NCI-H2227 (cell line): ENCODE data around the gene ASIC2.
A peak's percentile ranks its signal among the peaks of the same experiment; 100 is the strongest.

Experiments
- DNase-seq: peaks from one replicate; lab custom pipeline; 2025; ENCODE audit not compliant: unreplicated experiment; lab: John Stamatoyannopoulos, UW

The ASIC2 gene

GRCh38 chr17:33164169-33164881 lies 128.8 kb downstream of the ASIC2 start:
- no peak for DNase-seq

GRCh38 chr17:33163533-33164168 lies 129.4 kb downstream of the ASIC2 start:
- no peak for DNase-seq

GRCh38 chr17:33154869-33155455 lies 138.1 kb downstream of the ASIC2 start:
- no peak for DNase-seq

GRCh38 chr17:33152783-33153182 lies 140.3 kb downstream of the ASIC2 start:
- no peak for DNase-seq

- no peak for DNase-seq
Measured at GRCh38 chr17:33151565-33151964, 141.5 kb downstream of the ASIC2 start.

GRCh38 chr17:33145941-33146340 lies 147.2 kb downstream of the ASIC2 start:
- DNase-seq: no peak

GRCh38 chr17:33144837-33145236 lies 148.3 kb downstream of the ASIC2 start:
- DNase-seq: no peak

GRCh38 chr17:33142705-33143299 lies 150.3 kb downstream of the ASIC2 start:
- DNase-seq: no peak

GRCh38 chr17:33140413-33141099 lies 152.5 kb downstream of the ASIC2 start:
- DNase-seq: peak; percentile 54

- DNase-seq: no peak
Measured at GRCh38 chr17:33138627-33139026, 154.5 kb downstream of the ASIC2 start.

GRCh38 chr17:33137426-33137825 lies 155.7 kb downstream of the ASIC2 start:
- DNase-seq: no peak

- DNase-seq: no peak
Measured at GRCh38 chr17:33135691-33136090, 157.4 kb downstream of the ASIC2 start.

GRCh38 chr17:33131620-33132019 lies 161.5 kb downstream of the ASIC2 start:
- peak; percentile 26 for DNase-seq

GRCh38 chr17:33127706-33128105 lies 165.4 kb downstream of the ASIC2 start:
- no peak for DNase-seq

GRCh38 chr17:33126086-33126485 lies 167.0 kb downstream of the ASIC2 start:
- no peak for DNase-seq

- no peak for DNase-seq
Measured at GRCh38 chr17:33125552-33125950, 167.5 kb downstream of the ASIC2 start.

GRCh38 chr17:33124871-33125551 lies 168.1 kb downstream of the ASIC2 start:
- no peak for DNase-seq

- no peak for DNase-seq
Measured at GRCh38 chr17:33124185-33124584, 168.9 kb downstream of the ASIC2 start.

GRCh38 chr17:33121756-33122155 lies 171.3 kb downstream of the ASIC2 start:
- DNase-seq: no peak

GRCh38 chr17:33121272-33121671 lies 171.8 kb downstream of the ASIC2 start:
- DNase-seq: no peak

- DNase-seq: no peak
Measured at GRCh38 chr17:33120103-33120502, 173.0 kb downstream of the ASIC2 start.
